Astrocyte of the spinal cord (primary cell): ENCODE measurements around the gene ARL4A.
"Not testable (repeated sequence)": the region's sequence is repeated elsewhere in the genome, so short reads cannot be mapped to it uniquely, and the experiment has no call there.

Source experiments
- DNase-seq: peaks from one replicate; pipeline ENCODE4 v3.0.0; 2011; ENCODE audit warnings: low read depth, low spot score
- H3K4me3 ChIP-seq: 2 replicates; pipeline ENCODE4 v1.5.1; 2011; ENCODE audit warnings: low read depth, mild to moderate bottlenecking, low read length, moderate library complexity
- in situ Hi-C: cut with HindIII; loops from 2 replicates; pipeline ENCODE4 v1.10.0; 2017; ENCODE audit warnings: low sequenced_read_pairs
- TF ChIP-seq, protein P1 (sequence below): IDR thresholded peaks from 2 replicates; pipeline ENCODE4 v1.5.1; 2012; ENCODE audit warnings: low read depth, mild to moderate bottlenecking, low read length, inconsistent platforms

ARL4A gene

DNA sequence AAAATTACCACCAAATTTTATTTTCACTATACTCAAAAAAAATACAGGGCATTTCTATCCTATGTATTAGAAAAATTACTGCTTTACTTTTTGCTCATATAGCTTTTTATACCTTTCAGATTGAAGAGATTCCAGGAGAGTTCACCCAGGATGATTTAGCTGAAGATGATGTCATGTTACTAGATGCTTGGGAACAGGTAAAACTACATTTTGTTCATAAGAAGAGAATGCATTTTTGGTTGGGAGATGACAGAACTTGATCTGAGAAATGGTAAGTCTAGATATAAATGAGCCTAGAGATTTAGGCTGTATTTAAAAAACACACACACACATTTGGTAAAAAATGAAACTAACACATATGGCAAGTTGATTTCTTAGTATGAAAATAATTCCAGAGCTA is 38.1 kb upstream of the ARL4A start:
- TF ChIP-seq, protein P1, sequence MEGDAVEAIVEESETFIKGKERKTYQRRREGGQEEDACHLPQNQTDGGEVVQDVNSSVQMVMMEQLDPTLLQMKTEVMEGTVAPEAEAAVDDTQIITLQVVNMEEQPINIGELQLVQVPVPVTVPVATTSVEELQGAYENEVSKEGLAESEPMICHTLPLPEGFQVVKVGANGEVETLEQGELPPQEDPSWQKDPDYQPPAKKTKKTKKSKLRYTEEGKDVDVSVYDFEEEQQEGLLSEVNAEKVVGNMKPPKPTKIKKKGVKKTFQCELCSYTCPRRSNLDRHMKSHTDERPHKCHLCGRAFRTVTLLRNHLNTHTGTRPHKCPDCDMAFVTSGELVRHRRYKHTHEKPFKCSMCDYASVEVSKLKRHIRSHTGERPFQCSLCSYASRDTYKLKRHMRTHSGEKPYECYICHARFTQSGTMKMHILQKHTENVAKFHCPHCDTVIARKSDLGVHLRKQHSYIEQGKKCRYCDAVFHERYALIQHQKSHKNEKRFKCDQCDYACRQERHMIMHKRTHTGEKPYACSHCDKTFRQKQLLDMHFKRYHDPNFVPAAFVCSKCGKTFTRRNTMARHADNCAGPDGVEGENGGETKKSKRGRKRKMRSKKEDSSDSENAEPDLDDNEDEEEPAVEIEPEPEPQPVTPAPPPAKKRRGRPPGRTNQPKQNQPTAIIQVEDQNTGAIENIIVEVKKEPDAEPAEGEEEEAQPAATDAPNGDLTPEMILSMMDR = no peak
- in situ Hi-C loops = no loop called here
- no peak overlapping the region for H3K4me3 ChIP-seq
- DNase-seq = no peak

DNA sequence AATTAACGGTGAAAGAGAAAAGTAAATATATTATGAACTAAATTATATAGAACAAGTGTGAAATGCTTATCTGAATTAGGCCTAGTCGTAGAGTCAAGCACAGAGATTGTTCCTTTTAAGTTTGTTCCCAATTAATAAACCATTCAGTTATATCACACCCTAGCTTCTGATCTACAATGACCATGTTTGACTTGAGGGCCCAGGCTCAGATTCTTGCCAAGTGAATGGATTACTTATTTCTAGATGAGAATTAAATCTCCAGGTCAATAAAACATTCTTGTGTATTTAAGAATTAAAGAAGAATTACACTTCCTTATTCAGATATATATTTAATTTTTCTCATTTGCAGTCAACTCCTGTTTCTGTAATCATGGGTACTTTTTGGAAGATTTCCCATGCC is 37.4 kb upstream of the ARL4A start:
- no peak overlapping the region for H3K4me3 ChIP-seq
- in situ Hi-C loops = no loop called here
- TF ChIP-seq, protein P1 = no peak
- DNase-seq = no peak

DNA sequence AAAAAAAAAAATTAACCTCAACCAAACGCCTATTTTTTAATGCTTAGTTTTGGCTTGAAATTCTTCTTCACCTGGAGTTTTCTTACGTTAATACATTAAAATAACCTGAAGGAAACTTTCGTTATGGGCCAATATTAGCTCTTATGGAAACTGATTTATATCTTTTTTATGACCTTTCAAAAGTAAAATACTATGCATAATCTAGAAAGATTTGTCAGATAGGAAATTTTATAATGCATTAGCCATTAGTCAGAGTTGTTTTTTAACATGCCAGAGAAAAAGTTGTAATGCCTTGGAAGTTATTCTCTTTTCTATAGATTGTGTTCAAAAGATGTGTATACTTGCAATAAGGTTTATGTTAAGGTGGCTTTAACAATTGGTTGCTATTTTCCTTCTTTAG is 34.3 kb upstream of the ARL4A start:
- no peak for DNase-seq
- TF ChIP-seq, protein P1 = no peak
- in situ Hi-C loops = no loop called here
- H3K4me3 ChIP-seq = no peak overlapping the region

DNA sequence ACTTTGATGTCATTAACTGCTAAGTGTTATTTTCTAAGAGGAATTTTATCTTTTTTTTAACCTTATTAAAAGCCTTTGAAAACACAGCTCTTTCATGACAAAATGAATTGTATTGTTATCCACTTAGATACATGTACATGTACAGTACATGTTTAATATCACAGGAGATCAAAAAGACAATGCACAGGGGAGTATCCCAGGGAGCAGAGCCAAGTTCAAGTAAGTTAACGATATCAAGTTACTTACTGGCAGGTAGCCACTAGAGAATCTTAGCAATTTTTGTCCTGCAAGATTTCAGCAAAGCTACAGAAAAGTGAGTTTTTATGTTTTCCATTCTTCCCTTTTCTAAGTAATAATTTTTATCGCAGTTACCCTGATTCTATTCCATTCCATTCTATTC is 33.9 kb upstream of the ARL4A start:
- TF ChIP-seq, protein P1 = no peak
- H3K4me3 ChIP-seq = no peak overlapping the region
- in situ Hi-C loops = no loop called here
- peak; percentile 48 for DNase-seq

DNA sequence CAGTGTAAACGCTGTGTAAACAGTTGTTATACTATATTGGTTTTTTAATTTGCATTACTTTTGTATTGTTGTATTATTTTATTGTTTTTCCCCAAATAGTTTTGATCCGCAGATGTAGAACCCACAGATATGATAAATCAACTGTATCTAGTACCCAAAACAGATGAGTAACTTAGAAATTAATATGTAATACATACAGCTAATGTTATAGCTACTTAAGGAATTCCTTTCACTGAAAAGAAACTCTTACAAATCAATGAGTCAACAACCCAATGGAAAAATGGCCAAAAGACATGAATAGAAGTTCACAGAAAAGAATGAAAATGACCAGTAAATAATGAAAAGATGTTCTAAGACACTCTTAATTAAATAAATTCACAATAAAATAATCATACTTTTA is 32.3 kb upstream of the ARL4A start:
- no peak for DNase-seq
- TF ChIP-seq, protein P1 = no peak
- in situ Hi-C loops = no loop called here
- H3K4me3 ChIP-seq = no peak overlapping the region

DNA sequence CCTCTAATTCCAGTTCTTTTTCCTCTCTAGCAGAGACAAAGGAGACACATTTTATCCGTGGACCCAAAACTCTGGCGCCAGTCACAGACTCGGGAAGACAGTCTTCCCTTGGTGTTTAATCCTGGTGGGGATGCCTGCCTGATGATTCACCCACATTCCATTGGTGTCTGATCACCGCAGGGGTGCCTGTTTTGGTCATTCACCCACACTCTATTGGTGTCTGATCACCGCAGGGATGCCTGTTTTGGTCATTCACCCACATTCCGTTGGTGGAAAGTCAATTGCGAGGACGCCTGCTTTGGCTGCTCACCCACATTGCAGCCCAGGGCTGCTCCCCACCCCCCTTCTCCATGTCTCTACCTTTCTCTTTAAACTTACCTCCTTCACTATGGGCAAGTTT is 27.0 kb upstream of the ARL4A start:
- peak; percentile 92 for DNase-seq
- in situ Hi-C loops, H3K4me3 ChIP-seq: not testable (repeated sequence)

DNA sequence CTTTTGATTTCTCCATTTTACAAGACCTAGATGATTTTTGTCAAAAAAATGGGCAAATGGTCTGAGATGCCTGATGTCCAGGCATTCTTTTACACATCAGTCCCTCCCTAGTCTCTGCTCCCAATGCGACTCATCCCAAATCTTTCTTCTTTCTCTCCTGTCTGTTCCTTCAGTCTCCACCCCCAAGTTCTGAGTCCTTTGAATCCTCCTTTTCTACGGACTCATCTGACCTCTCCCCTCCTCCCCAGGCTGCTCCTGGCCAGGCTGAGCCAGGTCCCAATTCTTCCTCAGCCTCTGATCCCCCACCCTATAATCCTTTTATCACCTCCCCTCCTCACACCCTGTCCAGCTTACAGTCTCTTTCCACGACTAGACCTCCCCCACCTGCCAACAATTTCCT is 26.4 kb upstream of the ARL4A start:
- H3K4me3 ChIP-seq, DNase-seq, in situ Hi-C loops: not testable (repeated sequence)

DNA sequence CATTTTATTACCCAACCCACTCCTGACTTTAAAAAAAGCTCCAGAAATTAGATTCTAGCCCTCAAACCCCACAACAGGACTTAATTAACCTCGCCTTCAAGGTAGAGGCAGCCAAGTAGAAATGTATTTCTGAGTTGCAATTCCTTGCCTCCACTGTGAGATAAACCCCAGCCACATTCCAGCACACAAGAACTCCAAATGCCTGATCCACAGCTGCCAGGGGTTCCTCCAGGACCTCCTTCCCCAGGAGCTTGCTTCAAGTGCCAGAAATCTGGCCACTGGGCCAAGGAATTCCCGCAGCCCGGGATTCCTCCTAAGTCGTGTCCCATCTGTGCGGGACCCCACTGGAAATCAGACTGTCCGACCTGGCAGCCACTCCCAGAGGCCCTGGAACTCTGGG is 25.9 kb upstream of the ARL4A start:
- TF ChIP-seq, protein P1 = no peak
- no peak overlapping the region for H3K4me3 ChIP-seq
- DNase-seq = no peak
- in situ Hi-C loops = no loop called here
